ENCODE results near the gene GAS7.

Gene GAS7

GRCh38 chr17:9982159-9982558 lies 216.2 kb downstream of the GAS7 start:
- no peak overlapping the region for H3K4me3 ChIP-seq (ENCODE audit: low read depth, low read length)
- TF ChIP-seq, protein P1, sequence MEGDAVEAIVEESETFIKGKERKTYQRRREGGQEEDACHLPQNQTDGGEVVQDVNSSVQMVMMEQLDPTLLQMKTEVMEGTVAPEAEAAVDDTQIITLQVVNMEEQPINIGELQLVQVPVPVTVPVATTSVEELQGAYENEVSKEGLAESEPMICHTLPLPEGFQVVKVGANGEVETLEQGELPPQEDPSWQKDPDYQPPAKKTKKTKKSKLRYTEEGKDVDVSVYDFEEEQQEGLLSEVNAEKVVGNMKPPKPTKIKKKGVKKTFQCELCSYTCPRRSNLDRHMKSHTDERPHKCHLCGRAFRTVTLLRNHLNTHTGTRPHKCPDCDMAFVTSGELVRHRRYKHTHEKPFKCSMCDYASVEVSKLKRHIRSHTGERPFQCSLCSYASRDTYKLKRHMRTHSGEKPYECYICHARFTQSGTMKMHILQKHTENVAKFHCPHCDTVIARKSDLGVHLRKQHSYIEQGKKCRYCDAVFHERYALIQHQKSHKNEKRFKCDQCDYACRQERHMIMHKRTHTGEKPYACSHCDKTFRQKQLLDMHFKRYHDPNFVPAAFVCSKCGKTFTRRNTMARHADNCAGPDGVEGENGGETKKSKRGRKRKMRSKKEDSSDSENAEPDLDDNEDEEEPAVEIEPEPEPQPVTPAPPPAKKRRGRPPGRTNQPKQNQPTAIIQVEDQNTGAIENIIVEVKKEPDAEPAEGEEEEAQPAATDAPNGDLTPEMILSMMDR (IDR thresholded peaks at IDR 0.05; ENCODE audit: low read depth, low read length) = peak; percentile 23; the same call in 1 of the 2 replicates

- TF ChIP-seq, protein P1 (IDR thresholded peaks at IDR 0.05; ENCODE audit: low read depth, low read length) = no peak
- no peak overlapping the region for H3K4me3 ChIP-seq (ENCODE audit: low read depth, low read length)
These were observed 217.0 kb downstream of the GAS7 start for GRCh38 chr17:9981344-9981915.

DNA sequence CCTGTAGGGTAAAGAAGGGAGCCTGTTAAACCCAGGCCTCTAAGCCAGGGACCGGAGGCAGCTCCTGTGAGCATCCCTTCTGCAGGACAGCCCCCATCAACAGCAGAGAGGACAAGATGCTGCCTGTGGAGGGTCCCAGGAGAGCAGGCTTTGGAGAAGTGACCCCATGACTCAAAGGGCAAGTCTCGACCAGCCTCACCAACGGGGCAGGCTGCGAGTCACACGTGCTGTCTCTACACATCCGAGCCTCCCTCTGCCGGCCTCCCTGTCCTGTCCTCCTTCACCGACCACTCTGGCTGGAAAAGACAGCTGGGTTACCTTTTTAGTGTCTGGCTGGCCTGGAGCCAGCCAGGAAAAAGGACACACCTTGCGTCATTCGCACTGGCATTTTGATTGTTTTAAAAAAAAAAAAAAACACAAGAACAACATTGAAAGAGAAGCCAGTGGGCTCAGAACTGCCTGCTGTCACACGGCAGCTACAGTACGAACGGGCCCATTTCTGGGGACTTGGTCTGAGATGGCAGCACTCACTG lies 218.9 kb downstream of the GAS7 start:
- no peak overlapping the region for H3K4me3 ChIP-seq (ENCODE audit: low read depth, low read length)
- TF ChIP-seq, protein P1 (IDR thresholded peaks at IDR 0.05; ENCODE audit: low read depth, low read length) = no peak

GRCh38 chr17:9977180-9977575 lies 221.2 kb downstream of the GAS7 start:
- TF ChIP-seq, protein P1 (IDR thresholded peaks at IDR 0.05; ENCODE audit: low read depth, low read length) = no peak
- no peak overlapping the region for H3K4me3 ChIP-seq (ENCODE audit: low read depth, low read length)

- TF ChIP-seq, protein P1 (IDR thresholded peaks at IDR 0.05; ENCODE audit: low read depth, low read length) = no peak
- no peak overlapping the region for H3K4me3 ChIP-seq (ENCODE audit: low read depth, low read length)
These were observed 221.9 kb downstream of the GAS7 start for GRCh38 chr17:9976283-9977179.

GRCh38 chr17:9974448-9975381 lies 223.7 kb downstream of the GAS7 start:
- no peak overlapping the region for H3K4me3 ChIP-seq (ENCODE audit: low read depth, low read length)
- TF ChIP-seq, protein P1 (IDR thresholded peaks at IDR 0.05; ENCODE audit: low read depth, low read length) = no peak
